Hematopoietic multipotent progenitor cell treated with erythropoietin and hydrocortisone succinate and interleukin-3 and kit ligand, for 15 days (in vitro differentiated cells): ENCODE data around the gene MED22.

Source experiments
- DNase-seq: peaks from one replicate; pipeline ENCODE4 v3.0.0-alpha.2; 2015; ENCODE audit warnings: low spot score

MED22 gene

GRCh38 chr9:133375724-133376654 lies 28.1 kb upstream of the MED22 start, which contains the start of the genes STKLD1 and SURF4:
TSS of gene STKLD1 (plus strand) at chr9:133376366. CDS start at chr9:133376474, 108 bp downstream.
TSS of gene SURF4 (minus strand) at chr9:133376060. CDS start at chr9:133375969, 91 bp downstream.
- DNase-seq, result peak; percentile 95

- DNase-seq, result peak; percentile 35
These were observed 27.3 kb upstream of the MED22 start for GRCh38 chr9:133375116-133375723.

GRCh38 chr9:133374612-133375115 lies 26.7 kb upstream of the MED22 start:
- DNase-seq, result peak; percentile 46

GRCh38 chr9:133372144-133372543 lies 24.2 kb upstream of the MED22 start:
- DNase-seq, result no peak

- DNase-seq, result no peak
These were observed 23.4 kb upstream of the MED22 start for GRCh38 chr9:133371261-133371711.

GRCh38 chr9:133370685-133371084 lies 22.8 kb upstream of the MED22 start:
- no peak for DNase-seq

- DNase-seq, result no peak
These were observed 22.0 kb upstream of the MED22 start for GRCh38 chr9:133369933-133370332.

GRCh38 chr9:133369422-133369821 lies 21.5 kb upstream of the MED22 start:
- DNase-seq, result no peak

- DNase-seq, result no peak
These were observed 20.4 kb upstream of the MED22 start for GRCh38 chr9:133368249-133368881.

- DNase-seq, result no peak
These were observed 19.8 kb upstream of the MED22 start for GRCh38 chr9:133367778-133368177.

GRCh38 chr9:133367221-133367620 lies 19.3 kb upstream of the MED22 start:
- no peak for DNase-seq

GRCh38 chr9:133366435-133366834 lies 18.5 kb upstream of the MED22 start:
- DNase-seq, result no peak

GRCh38 chr9:133362359-133363044 lies 14.6 kb upstream of the MED22 start:
- peak; percentile 71 for DNase-seq

- DNase-seq, result no peak
These were observed 13.7 kb upstream of the MED22 start for GRCh38 chr9:133361507-133362092.

GRCh38 chr9:133360400-133361393 lies 12.8 kb upstream of the MED22 start:
- peak; percentile 36 for DNase-seq

- DNase-seq, result peak; percentile 65
These were observed 11.7 kb upstream of the MED22 start for GRCh38 chr9:133359399-133360175.

GRCh38 chr9:133357656-133358055 lies 9.7 kb upstream of the MED22 start:
- DNase-seq, result no peak

- DNase-seq, result peak; percentile 90
These were observed 8.6 kb upstream of the MED22 start, which contains the start of the genes SURF1 and SURF2 for GRCh38 chr9:133356391-133357091. TSS of gene SURF1 (minus strand) at chr9:133356487. CDS start at chr9:133356453, 34 bp downstream. TSS of gene SURF2 (plus strand) at chr9:133356550. CDS start at chr9:133356593, 43 bp downstream.
